NCI-H2081 treated with DMSO at 0.1 percent for 48 hours (cell line): ENCODE results near the gene SHROOM3.

ENCODE experiments used
- DNase-seq: peaks from one replicate; lab custom pipeline; 2025; lab: John Stamatoyannopoulos, UW

The SHROOM3 gene

DNA sequence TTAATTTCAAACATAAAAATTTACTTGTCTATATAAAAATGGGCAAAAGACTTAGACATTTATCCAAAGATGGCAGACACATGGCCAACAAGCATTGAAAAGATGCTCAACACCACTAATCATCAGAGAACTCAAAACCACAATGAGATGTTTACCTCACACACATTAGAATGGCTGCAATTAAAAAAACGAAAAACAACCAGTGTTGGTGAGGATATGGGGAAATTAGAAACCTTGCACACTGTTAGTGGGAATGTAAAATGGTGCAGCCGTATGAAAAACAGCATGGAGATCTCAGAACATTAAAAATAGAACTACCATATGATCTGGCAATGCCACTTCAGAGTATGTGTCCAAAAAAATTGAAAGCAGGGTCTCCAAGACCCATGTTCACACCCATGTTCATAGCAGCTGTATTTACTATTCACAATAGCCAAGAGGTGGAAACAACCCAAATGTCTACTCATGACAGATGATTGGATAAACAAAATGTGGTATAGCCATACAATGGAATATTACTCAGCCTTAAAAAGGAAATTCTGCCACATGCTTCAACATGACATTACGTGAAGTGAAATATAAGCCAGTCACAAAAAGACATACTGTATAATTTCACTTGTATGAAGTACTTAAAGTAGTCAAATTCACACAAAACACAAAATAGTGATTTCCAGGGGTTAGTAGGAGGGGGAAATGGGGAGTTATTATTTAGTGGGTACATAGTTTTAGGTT, 316.7 kb downstream of the SHROOM3 start:
- DNase-seq, result no peak

DNA sequence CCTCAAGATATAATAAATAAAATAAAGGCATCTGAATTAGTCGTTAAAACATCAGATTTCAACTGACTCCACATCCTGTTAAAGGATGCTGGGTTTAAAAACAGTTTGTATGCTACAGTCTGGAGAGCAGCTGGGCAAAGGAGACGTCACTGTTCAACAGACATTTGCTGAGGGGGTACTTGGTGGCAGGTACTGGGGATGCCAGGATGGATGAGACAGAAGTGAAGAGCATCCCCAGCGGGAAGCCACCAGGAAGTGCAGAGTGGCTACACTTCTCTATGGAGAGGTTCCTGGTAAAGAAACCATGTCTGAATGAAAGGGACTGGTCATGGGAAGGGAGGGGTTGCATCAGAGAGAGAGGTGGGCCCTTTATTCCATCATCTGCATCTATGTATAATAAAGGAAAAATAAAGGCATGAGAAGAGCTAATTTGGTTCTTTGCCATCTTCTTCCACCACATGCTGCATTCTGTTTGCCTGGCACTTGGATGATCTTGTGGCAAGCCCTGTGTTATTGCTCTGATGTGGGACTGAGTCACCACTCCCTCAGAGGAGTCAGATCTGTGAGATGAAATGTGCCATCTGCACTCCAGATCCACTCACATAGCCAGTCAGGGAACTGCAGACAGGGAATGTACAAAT, 318.0 kb downstream of the SHROOM3 start:
- no peak for DNase-seq

DNA sequence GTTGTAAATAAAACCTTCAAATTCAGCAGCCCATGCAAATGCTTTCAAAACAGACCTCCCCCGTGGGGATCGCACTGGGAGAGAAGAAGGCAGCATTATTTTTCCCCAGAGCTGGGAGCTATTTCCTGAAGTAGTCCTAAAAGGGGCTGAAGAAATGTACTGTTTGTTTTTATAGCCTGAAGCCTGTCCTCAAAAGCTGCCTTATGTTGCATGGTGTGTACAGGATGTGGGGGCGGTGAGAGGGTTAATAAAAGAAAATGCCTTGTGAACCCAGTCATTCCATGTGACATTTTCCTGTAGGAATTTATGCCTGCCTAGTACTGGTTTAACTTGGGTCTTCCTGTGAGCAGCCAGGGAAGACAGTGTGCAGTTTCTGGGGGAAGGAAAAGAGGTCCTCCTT, 318.8 kb downstream of the SHROOM3 start:
- no peak for DNase-seq

DNA sequence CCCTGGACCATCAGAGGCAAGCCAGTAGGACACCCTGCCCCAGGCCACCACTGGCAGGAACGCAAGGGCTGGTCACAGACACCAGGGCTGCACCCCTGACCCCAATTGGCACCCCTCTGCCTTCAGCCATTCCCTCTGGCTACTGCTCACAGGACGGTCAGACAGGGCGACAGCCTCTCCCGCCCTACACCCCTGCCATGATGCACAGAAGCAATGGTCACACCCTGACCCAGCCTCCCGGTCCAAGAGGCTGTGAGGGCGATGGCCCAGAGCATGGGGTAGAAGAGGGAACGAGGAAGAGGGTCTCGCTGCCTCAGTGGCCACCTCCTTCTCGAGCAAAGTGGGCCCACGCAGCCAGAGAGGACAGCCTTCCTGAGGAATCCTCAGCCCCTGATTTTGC, 319.4 kb downstream of the SHROOM3 start:
- DNase-seq, result no peak

DNA sequence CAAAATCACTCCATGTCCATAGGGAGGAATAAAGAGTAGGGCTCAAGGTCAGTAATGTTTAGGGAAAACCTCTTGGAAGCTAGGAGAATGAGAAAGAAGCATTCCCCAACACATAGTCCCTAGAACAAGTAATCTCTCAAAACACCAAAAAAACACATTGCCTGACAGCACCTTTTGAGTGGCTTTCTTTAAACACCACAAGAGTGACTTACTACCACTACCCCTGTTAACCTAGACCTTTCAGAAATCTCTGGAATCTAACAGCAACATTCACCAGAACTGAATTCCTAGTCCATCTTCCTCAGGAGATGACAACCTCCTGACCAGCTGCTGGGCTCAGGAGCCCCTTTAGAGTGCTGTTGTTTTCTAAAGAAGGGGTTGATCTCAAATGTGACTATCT, 320.7 kb downstream of the SHROOM3 start:
- no peak for DNase-seq

DNA sequence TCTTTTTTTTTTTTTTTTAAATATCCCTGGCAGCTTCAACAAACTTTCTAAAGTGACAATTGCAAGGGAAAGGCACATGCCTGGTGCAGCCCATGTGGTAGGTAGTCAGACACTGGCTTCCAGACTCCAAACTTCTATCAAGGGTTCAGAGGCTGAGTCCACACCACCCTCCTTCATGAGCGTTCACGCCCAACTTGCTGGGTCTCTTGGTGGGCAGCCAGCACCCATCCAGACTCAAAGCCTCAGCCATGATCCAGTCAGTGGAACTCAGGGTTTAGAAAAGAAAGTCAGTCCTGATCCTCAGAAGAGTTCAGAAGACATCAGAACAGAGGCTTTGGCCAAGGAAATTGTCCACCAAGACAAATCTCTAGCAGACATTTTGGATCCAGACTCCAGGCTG, 321.4 kb downstream of the SHROOM3 start:
- no peak for DNase-seq

DNA sequence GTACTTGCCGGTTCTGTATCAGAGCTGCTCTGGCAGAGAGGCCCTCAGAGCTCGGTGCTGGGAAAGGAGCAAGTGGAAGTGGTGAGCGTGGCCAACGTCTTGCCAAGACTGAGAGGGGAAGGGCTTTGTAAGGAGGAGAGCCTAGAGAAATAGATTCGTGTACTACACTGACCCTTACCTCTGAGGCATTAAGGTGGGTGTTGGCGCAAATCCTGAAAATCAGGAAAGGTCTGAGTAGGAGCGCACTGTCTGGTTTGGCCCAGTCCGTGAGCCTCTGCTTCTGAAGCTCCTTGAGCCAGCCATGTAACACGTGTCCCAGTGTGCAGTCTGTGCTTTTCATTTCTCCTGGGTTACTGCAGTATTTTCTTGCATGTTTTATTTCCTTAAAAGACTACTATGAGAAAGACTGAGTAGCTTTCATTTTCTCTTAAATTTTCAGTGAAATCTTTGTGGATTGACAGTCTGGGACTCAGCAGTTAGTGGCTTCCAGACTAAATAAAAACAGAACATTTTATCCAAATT, 322.4 kb downstream of the SHROOM3 start:
- DNase-seq, result no peak

DNA sequence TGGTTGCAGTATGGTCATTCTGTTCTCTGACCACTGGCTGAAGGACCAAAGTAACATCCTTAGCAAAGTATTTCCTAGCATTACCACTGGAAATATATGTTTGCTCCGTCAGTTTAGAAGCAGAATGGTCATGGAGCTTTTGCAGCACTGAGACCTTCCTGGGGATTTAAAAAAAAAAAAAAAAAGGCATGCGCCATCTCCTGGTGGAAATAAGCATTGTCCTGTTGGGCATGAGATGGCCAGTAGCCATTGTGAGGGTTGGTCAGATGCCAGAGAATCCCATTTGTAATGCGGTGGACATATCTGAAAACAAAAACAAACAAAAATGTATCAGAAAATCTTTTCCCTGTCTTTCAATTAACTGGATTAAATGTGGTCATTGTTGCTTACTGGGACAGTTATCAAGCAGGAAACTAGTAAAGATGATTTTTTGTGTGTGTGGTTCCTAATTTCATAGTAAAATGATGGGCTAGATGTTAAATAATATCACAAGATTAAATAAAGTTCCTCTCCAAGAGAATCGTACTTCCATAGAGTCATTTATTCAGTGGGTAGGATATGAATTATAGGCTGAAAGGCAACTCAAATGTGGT, 323.4 kb downstream of the SHROOM3 start:
- DNase-seq, result no peak

DNA sequence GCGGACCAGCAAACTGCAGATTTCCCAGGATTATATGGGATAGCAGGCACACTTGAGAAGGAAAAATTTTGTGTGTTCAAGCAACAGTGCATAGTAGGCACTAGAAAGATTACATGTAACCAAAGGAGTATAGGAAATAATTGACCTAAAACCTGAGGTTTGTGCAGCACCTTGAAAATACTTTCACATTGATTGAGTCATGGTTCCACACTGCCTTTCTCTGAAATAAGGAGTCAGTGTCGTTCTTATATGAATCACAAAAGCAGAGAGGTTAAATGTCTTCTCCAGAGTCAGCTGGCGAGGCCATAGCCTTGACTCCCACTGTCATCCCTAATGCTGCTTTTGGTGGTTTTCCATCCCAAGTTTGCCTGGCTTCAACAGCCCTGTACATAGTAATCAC, 324.0 kb downstream of the SHROOM3 start:
- DNase-seq, result no peak

DNA sequence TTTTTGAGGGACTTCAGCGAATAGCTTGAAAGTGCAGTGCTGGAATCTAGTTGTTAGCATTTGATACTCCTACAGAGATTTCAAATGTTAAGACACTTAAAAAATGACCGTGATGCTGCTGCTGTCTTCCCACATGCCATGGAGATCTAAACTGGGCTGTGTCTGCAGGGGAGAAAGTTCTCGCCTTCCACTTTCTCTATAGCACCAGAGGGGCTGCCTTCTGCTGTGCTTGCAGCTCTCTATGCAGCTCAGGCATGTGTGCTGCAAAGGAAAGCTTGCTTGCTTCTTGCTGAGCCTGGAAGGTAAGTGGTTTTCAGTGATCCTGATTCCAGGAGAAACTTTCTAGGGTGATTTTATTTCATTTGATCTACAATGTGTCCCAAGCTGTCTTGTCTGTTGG, 325.2 kb downstream of the SHROOM3 start:
- no peak for DNase-seq

DNA sequence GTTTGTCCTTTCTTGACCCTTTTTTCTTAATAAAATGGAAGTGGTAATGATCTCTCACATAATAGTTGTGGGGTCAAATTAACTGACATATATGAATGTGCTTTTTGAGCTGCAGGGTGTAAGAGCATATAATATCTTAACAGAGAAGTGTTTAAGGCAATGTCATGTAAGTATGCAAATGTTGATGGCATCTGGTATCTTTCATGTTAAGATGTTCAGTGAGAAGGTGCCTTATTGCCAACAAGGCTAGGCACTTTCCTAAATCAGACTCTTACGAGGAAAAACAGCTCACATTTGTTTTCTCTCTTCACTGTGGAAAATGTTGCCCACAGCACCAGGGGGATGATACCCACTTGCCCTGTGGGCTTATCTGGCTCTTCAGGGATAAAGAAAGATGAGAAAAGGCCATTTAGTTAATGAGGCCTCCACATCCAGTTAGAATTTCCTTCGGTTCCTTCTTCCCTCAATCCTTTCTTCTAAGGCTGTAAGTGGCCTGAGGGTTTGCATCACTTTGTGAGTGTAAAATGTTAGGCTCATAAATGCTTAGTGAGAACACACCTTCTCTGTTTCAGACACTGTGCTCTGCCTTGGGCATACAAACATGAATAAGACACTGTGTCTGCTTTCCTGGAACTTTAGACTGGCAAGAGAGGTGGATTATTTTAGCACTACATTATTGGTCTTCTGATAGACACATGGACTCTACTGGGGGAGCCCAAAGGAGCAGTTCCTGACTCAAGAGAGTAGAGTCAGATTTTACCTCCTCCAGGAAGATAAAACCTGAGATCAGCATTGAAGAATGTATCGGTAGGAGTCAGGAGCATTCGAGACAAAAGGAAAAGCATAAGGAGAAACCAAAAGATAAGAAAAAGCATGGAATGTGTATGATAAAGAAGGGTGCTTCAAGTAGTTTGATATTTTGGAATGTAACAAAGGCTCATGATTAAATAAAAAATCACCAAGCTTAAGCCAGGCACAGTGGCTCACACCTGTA, 327.4 kb downstream of the SHROOM3 start:
- DNase-seq, result no peak

DNA sequence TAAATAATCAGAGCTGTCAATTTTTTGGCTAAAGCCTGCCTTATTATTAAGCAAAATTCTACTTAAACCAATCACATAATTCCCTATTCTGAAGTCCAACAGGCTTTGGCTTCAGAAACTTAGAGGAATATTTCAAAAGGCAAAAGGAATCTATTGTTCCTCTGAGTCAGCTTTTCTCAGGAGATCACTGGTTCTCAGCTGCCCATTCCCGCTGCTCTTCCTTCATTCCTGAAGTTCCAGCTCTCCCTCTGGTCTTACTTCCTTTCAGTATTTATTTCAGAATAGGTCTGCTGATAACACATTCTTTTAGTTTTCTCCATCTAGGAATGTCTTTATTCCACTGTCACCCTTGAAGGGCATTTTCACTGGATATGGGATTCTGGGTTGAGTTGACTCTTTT, 329.2 kb downstream of the SHROOM3 start:
- no peak for DNase-seq

DNA sequence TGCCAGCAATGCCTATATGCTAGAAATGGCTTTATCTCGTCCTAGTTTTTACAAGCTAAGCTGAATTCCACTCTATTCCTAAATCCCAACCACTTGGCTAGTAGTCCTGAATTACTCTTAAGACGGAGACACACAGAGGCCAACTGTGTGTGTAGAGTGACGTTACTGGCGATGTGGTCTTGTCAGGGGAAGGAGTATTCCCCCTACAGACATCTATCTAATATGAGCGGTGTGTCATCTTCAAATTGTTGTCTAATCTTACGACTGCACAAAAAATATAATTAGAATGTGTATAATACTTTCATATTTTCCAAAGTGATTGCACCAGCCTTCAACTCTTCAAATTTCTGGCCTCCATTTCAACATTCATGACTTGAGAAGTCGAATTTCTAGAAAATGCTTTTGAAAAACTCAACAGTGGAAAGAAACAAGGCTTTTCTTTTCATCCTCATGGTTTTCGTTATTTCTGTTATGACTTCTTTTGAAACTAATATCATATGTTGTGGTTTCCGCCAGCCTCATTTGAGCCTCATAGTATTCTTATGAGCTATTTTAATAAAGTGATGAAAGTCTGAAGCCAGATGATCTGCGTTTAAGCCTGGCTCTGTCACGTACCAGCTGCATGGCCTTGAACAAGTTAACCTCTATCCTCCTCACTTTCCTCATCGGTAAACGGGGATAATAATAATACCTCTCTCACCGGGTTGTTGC, 330.6 kb downstream of the SHROOM3 start:
- DNase-seq, result no peak

DNA sequence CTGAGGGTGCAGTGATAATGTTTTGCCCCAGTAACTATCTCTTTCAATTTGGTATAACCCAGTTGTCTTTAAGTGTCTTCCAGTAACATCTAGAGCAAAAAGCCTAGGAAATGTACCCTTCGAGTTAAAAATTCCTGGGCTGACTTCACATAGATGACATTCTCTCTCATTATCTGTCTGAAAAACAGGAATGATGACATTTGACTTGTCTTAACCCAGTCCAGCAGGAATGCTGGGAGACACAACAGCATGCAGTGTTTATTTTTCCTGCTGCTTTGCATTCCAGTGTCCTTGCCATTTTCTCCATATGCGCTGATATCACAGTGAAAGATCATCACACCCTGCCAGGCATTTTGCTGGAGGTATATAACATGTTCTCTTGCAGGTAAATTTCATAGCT, 333.0 kb downstream of the SHROOM3 start:
- no peak for DNase-seq

DNA sequence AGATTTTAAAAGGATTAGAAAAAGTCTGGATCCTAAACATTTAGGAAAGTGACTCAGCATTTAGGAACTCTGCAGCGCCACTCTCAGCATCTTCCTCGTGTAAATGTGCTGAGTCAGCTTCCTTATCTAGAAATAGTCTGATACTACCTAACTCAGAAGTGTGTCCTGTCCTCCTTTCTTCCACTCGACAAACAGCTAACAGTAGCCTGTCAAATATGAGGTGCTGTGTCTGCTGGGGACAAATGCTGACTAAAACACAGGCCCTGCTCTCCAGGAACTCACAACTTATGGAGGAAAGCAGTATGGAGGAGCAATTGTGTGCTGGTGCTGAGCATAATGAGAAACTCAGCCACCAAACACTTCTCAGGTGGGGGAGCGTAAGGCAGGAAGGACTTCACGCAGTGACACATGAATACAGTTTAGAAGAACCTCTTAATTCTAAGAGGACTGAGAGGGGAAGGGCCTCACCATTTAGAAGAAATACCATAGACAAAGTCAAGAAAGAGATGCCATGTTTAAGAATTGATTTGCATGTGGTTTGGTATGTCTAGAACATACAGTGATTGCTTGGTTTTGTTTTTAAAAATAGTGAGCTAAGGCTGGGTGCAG, 337.6 kb downstream of the SHROOM3 start:
- no peak for DNase-seq

DNA sequence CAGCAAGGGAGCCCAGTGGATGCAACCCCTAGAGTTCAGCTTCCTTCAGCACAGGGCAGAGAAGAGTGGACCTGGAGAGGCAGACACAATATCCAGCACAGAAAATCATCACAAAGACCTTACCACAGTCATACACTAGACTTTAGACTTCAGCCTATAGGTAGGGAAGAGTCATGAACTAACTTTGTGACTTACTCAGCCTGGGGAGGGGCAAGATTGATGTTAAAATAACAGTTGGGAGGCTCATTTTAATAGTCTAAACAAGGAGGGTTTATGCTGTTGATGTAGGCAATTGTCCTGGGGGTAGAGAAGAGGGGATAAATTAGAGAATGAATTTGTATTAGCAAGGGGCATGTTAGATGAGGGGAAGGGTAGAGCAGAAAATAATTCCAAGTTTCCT, 338.7 kb downstream of the SHROOM3 start:
- no peak for DNase-seq

DNA sequence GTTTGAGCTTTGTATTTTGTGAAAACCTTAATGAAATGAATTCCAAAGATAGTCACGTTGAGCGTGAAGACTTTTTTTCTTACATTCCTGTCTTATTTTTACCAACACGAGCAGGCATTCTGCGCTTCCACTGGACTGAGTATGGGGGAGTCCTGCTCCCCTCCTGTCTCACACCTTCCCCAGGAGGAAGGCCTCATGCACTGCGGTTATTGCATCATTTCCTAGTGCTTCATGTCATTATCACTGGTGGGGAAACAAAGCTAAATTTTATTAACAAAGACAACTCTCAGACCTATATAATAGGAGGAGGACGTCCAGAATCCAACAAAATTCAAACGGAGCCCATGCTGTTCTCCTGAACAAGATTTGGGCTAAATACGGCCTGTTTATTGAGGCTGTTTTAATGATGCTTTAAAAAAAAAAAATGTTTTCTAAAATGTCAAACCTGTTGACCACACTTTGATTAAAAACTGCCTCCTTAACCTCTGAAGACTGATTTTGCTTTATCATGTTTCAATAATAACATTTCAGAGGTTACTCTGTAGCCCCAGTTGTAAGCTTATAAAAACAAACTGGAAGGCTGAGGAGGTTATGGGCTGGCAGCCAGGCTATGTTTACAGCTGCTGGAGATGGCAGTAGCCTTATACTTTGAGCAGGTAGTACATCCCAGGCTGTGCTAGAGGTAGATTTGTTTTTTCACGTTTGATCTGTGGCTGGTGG, 344.9 kb downstream of the SHROOM3 start:
- no peak for DNase-seq

DNA sequence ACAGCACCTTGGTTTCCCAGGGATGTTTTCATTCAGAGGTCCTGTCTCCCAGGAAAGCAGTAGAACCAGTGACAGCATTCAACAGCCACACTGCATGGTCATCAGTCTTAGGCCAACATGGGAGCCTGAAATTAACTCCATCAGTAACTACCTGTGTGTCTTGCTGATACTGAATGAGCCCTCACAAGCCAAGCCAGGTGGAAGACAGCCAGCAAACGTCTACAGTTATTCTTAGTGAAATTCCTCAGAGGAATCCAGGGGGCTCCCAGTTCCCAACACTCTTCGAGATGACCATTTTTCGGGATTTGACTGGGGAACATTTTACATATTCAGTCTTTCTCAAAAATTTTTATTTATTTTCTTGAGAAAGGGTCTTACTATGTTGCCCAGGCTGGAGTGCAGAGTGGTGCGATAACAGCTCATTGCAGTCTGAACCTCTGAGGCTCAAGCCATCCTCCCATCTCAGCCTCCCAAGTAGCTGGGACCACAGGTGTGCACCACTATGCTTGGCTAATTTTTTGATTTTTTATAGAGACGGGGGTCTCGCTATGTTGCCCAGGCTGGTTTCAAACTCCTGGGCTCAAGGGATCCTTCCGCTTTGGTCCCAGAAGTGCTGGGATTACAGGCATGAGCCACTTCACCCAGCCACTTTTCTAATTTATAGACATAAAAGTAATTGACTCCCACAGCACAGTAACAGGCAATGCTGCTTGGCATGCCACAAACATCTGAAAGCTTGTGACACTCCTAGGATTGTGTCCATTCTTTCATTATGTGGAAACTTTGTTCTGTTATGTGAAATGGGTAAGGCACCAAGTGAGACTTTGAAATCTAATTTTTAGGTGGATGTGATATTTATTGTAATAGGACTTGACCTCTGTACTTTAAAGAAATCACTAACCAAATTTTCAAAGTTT, 346.0 kb downstream of the SHROOM3 start:
- no peak for DNase-seq
